ENCODE data around the gene TUT1.

The TUT1 gene

GRCh38 chr11:62542750-62543567, 48.4 kb downstream of the TUT1 start:
- no peak overlapping the region for H3K27ac ChIP-seq
- TF ChIP-seq ZFX (IDR thresholded peaks at IDR 0.05), result no peak
- peak; percentile 98 for TF ChIP-seq CTCF (conservative IDR thresholded peaks at IDR 0.05)

- TF ChIP-seq ZFX (IDR thresholded peaks at IDR 0.05) (no peak), CTCF (conservative IDR thresholded peaks at IDR 0.05) (no peak)
- no peak overlapping the region for H3K27ac ChIP-seq
These were observed 49.1 kb downstream of the TUT1 start for GRCh38 chr11:62542111-62542745.

- TF ChIP-seq CTCF (conservative IDR thresholded peaks at IDR 0.05) (no peak), ZFX (IDR thresholded peaks at IDR 0.05) (no peak)
- H3K27ac ChIP-seq, result 0 out of 2 replicates have a peak overlapping the region, but pooled peaks have one; percentile 0
These were observed 50.3 kb downstream of the TUT1 start for GRCh38 chr11:62540804-62541701.

GRCh38 chr11:62539238-62539925, 51.9 kb downstream of the TUT1 start:
- H3K27ac ChIP-seq, result no peak overlapping the region
- TF ChIP-seq ZFX (IDR thresholded peaks at IDR 0.05), result no peak
- no peak for TF ChIP-seq CTCF (conservative IDR thresholded peaks at IDR 0.05)

- no peak overlapping the region for H3K27ac ChIP-seq
- no peak for TF ChIP-seq ZFX (IDR thresholded peaks at IDR 0.05)
- no peak for TF ChIP-seq CTCF (conservative IDR thresholded peaks at IDR 0.05)
These were observed 52.7 kb downstream of the TUT1 start for GRCh38 chr11:62538470-62539237.

GRCh38 chr11:62536301-62536957, 54.9 kb downstream of the TUT1 start:
- no peak for TF ChIP-seq CTCF (conservative IDR thresholded peaks at IDR 0.05)
- TF ChIP-seq ZFX (IDR thresholded peaks at IDR 0.05), result no peak
- no peak overlapping the region for H3K27ac ChIP-seq
